NCI-H2107 treated with DMSO at 0.1 percent for 48 hours (cell line): Measurements from ENCODE around the gene TIGIT.
"Not testable (repeated sequence)": the region's sequence is repeated elsewhere in the genome, so short reads cannot be mapped to it uniquely, and the experiment has no call there.

Source experiments
- DNase-seq: peaks from one replicate; lab custom pipeline; 2025; ENCODE audit not compliant: unreplicated experiment; lab: John Stamatoyannopoulos, UW

The TIGIT gene

GRCh38 chr3:114293838-114294535 is at the start of gene TIGIT:
TSS of gene TIGIT (plus strand) at chr3:114294028. CDS start at chr3:114294062, 34 bp downstream.
- no peak for DNase-seq

- no peak for DNase-seq
Observed at GRCh38 chr3:114252954-114253353, 40.9 kb upstream of the TIGIT start.

- DNase-seq: no peak
Observed at GRCh38 chr3:114253505-114253904, 40.3 kb upstream of the TIGIT start.

- no peak for DNase-seq
Observed at GRCh38 chr3:114259566-114259965, 34.3 kb upstream of the TIGIT start.

- DNase-seq: no peak
Observed at GRCh38 chr3:114260152-114260551, 33.7 kb upstream of the TIGIT start.

- no peak for DNase-seq
Observed at GRCh38 chr3:114270019-114270418, 23.8 kb upstream of the TIGIT start.

- no peak for DNase-seq
Observed at GRCh38 chr3:114272271-114272670, 21.6 kb upstream of the TIGIT start.

- DNase-seq: no peak
Observed at GRCh38 chr3:114274929-114275328, 18.9 kb upstream of the TIGIT start.

GRCh38 chr3:114276856-114277255 is 17.0 kb upstream of the TIGIT start:
- not testable (repeated sequence) for DNase-seq

- DNase-seq: no peak
Observed at GRCh38 chr3:114284644-114285043, 9.2 kb upstream of the TIGIT start.

GRCh38 chr3:114285648-114286230 is 8.1 kb upstream of the TIGIT start:
- DNase-seq: no peak

- DNase-seq: no peak
Observed at GRCh38 chr3:114286266-114286665, 7.6 kb upstream of the TIGIT start.

GRCh38 chr3:114290911-114291901 is 2.6 kb upstream of the TIGIT start:
- peak; percentile 71 for DNase-seq

GRCh38 chr3:114294940-114295480 is 1.2 kb downstream of the TIGIT start:
- DNase-seq: no peak

- no peak for DNase-seq
Observed at GRCh38 chr3:114295946-114296345, 2.1 kb downstream of the TIGIT start.

GRCh38 chr3:114299421-114299820 is 5.6 kb downstream of the TIGIT start:
- DNase-seq: no peak

- no peak for DNase-seq
Observed at GRCh38 chr3:114299941-114300624, 6.3 kb downstream of the TIGIT start.

GRCh38 chr3:114307222-114307830 is 13.5 kb downstream of the TIGIT start:
- no peak for DNase-seq

GRCh38 chr3:114307832-114308231 is 14.0 kb downstream of the TIGIT start:
- DNase-seq: no peak

GRCh38 chr3:114308377-114308776 is 14.5 kb downstream of the TIGIT start:
- DNase-seq: no peak
